AG04450 (cell line): Measurements from ENCODE around the gene ARFGEF3. TPM values are rescaled to one million over a fixed set of nuclear protein-coding genes. Genes with fewer than 3 reads are reported as not detected.

ENCODE experiments used
- CTCF ChIA-PET: fragments of 300-600, 350-600 bp; formaldehyde crosslinking; extraction: SDS; loops from one replicate; lab custom pipeline; 2022; ENCODE audit warnings: antibody characterized with exemption, inconsistent platforms; lab: Charles Lee
- POLR2A ChIA-PET: fragments of 350-600 bp; formaldehyde crosslinking; extraction: SDS; loops from one replicate; lab custom pipeline; 2021; ENCODE audit warnings: antibody characterized with exemption, inconsistent platforms; lab: Yijun Ruan, JAX
- DNase-seq: peaks from one replicate; pipeline ENCODE4 v3.0.0-alpha.2; 2011; ENCODE audit warnings: low read depth, low spot score
- H3K27ac ChIP-seq: one replicate; pipeline ENCODE4 v1.5.1; 2012; ENCODE audit warnings: low read depth, low read length, control low read depth
- H3K27me3 ChIP-seq: one replicate; pipeline ENCODE4 v1.6.0; 2012; ENCODE audit warnings: low read length; ENCODE audit not compliant: control insufficient read depth, insufficient read depth
- H3K4me3 ChIP-seq: 2 replicates; pipeline ENCODE4 v1.5.1; 2011; ENCODE audit warnings: mild to moderate bottlenecking, low read depth, low read length, control low read depth
- H3K9me3 ChIP-seq: 2 replicates; pipeline ENCODE4 v1.5.1; 2012; ENCODE audit warnings: low read length; ENCODE audit not compliant: control insufficient read depth, insufficient read depth
- polyA plus RNA-seq: library from polyadenylated mRNA; depleted of rRNA; stranded (reverse); fragments of >200 nt; gene quantifications from 2 replicates; pipeline ENCODE4 v1.2.3, GENCODE V29; 2011
- TF ChIP-seq, protein P1 (sequence below): IDR thresholded peaks from 2 replicates; pipeline ENCODE4 v1.5.1; 2011; ENCODE audit warnings: low read depth, low read length, control low read depth, inconsistent platforms

The ARFGEF3 gene
- polyA plus RNA-seq, 1 experiment: 0.02 TPM

DNA sequence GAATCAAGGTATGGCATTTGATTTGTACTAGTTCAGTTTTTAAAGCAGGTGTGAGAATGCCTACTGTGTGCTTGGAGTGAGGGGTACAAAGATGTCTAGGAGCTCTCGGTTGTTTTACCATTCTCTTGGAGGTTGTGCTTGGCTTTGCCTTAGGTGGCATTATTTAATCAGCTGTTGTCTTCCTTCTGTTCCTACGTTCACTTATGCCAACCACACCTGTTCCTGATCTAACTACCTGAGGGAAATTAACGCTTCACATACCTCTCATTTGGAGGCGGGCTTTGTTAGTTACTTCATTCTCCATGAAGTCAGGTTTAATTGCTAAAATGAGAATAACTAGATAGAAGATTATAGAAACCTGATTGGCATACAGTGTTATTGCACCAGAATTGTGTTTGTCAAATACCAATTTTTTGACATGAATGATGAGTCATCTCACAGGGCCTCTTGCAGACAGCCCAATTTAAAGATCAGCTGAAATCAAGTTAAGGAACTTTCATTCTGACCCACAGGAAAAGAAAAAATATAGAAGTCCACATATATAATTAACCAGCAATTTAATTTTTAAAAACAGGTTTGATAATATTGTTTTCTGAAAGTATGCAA, 81.4 kb downstream of the ARFGEF3 start:
- Histone ChIP-seq H3K27me3 (peaks cover under 1% of the 10 kb centered on the region), H3K4me3 (no peak overlapping the region), H3K9me3 (no peaks in the 10 kb centered on the region), H3K27ac (no peak overlapping the region)
- ChIA-PET CTCF (no interaction called here), POLR2A (no interaction called here)
- DNase-seq: no peak
- TF ChIP-seq, protein P1, sequence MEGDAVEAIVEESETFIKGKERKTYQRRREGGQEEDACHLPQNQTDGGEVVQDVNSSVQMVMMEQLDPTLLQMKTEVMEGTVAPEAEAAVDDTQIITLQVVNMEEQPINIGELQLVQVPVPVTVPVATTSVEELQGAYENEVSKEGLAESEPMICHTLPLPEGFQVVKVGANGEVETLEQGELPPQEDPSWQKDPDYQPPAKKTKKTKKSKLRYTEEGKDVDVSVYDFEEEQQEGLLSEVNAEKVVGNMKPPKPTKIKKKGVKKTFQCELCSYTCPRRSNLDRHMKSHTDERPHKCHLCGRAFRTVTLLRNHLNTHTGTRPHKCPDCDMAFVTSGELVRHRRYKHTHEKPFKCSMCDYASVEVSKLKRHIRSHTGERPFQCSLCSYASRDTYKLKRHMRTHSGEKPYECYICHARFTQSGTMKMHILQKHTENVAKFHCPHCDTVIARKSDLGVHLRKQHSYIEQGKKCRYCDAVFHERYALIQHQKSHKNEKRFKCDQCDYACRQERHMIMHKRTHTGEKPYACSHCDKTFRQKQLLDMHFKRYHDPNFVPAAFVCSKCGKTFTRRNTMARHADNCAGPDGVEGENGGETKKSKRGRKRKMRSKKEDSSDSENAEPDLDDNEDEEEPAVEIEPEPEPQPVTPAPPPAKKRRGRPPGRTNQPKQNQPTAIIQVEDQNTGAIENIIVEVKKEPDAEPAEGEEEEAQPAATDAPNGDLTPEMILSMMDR: no peak

DNA sequence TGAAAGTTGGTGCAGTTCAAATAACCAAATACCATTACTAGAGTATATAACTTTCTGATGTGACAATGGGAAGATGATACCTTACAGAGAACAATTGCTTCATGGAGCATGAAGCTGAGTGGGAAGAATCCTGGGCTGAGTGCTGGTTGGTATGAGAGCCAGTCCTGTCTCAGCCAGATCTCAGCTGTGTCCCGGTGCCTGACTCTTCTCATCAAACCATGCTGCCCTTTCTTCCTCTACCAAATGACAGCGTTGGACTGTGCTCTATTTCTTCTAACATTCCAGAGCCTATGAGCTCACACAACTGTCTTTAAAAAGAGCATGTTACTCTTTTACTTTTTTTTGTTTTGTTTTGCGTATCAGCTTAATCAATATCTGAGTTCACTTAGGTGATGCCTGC, 84.0 kb downstream of the ARFGEF3 start:
- no peak for DNase-seq
- TF ChIP-seq, protein P1: no peak
- CTCF ChIA-PET: no interaction called here
- no peaks in the 10 kb centered on the region for H3K9me3 ChIP-seq
- no peak overlapping the region for H3K27ac ChIP-seq
- H3K27me3 ChIP-seq: no peaks in the 10 kb centered on the region
- H3K4me3 ChIP-seq: no peak overlapping the region
- POLR2A ChIA-PET: no interaction called here

DNA sequence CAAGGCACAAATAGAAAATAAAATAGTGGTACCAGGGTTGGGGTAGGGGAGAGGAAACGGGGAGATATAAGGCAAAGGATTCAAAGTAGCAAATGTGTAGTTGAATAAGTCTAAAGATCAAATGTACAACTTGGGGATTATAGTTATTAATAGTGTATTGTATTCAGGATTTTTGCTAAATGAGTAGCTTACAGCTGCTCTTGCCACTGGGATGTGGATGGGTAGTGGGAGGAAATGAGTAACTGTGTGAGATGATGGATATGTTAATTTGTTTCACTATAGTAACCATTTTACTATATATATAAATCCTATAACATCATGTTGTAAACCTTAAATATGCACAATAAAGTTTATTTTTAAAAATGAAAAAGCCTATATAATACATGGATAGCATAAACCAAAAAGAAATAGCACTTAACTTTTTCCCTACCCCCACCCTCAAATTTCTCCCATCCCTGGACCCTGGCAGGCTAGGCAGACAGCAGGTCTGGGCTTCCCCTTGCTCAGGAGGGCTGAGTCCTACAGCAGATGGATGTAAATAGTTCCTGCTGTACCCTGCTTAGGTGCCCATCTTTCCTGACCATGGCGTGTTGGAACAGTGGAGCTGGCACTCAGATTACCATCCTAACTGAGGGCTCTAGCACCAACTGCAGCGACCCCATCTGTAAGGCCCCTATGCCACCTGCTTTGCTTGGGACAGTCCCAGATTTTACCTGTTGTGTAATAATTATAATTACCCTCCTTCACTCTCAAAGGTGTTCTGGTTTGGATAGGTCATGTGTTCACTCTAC, 85.1 kb downstream of the ARFGEF3 start:
- ChIA-PET POLR2A (no interaction called here), CTCF (no interaction called here)
- DNase-seq: no peak
- no peak overlapping the region for H3K27ac ChIP-seq
- H3K27me3 ChIP-seq: no peaks in the 10 kb centered on the region
- H3K4me3 ChIP-seq: no peak overlapping the region
- TF ChIP-seq, protein P1: no peak
- H3K9me3 ChIP-seq: no peaks in the 10 kb centered on the region

DNA sequence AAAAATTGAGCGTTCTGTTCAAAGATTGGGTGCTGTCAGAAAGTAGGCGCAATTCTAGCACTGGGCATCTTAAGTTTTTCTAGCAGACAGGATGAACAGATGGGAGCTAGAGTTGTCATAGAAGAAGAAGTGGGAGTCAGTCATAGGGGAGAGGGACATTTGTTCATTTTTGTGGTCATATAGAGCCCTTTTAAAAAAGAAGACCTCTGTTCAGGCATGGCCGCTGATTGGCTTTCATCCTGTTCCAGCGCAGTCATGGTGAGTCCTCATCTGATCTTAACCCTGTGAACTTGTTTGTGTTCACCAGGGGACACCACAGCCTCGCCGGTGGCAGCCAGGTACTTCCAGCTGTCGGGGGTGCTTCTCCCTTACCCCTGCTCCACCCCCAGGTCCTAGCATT, 86.3 kb downstream of the ARFGEF3 start:
- CTCF ChIA-PET: no interaction called here
- Histone ChIP-seq H3K27ac (no peak overlapping the region), H3K27me3 (no peaks in the 10 kb centered on the region), H3K4me3 (no peak overlapping the region), H3K9me3 (no peaks in the 10 kb centered on the region)
- POLR2A ChIA-PET: no interaction called here
- no peak for DNase-seq
- TF ChIP-seq, protein P1: no peak

DNA sequence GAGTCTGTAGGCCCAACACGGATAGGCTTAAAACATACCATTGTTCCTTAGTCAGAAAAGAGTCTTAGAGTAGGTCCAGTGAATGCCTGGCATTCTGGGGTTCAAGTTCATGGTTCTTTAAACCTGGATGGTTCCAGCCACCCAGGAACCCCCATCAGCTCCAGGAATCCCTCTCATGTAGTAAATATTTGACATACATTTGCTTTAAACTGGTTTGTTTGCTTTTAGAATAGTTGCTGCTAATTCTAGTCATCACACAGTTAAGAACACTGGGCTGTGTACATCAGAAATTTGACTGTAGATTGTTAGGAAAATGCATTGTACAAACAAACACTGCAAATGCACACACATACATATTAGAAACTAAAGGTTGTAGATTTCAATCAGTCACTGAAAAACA, 87.1 kb downstream of the ARFGEF3 start:
- no peak overlapping the region for H3K4me3 ChIP-seq
- H3K27me3 ChIP-seq: no peaks in the 10 kb centered on the region
- H3K9me3 ChIP-seq: no peaks in the 10 kb centered on the region
- no peak overlapping the region for H3K27ac ChIP-seq
- ChIA-PET CTCF (interaction anchor here (0.7 kb wide), 1 partner anchor 274 kb away, joined by 3 read pairs; no protein-coding TSS in a partner anchor), POLR2A (no interaction called here)
- TF ChIP-seq, protein P1: no peak
- DNase-seq: no peak
